Measurements from ENCODE around the gene ANKRD37.

DNA sequence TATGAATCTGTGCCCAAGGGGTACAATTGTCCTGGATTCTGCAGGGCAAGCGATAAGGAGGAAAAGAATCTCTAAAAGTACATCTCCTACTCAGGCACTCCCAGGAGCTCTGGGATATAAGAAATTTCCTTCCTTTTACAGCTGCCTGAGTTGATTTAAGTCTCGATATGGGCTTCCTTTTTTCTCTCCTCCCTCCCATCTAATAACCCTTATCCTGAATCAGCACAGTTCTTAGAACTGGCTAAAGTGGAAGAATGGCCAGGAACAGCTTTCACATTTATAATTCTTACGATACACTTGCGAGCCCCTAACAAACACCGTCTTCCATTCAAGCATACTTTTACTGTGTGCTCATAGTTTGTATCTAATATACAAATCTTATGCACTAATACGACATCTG, 22.1 kb upstream of the ANKRD37 start:
- TF ChIP-seq SUZ12 (IDR thresholded peaks at IDR 0.05; ENCODE audit: low read length) (no peak), CHD1 (IDR thresholded peaks at IDR 0.05; ENCODE audit: low read depth, low read length) (no peak)

All from H1 (cell line).